OCI-LY1 (cell line): ENCODE measurements around the gene LST1.
"Not testable (repeated sequence)": the region's sequence is repeated elsewhere in the genome, so short reads cannot be mapped to it uniquely, and the experiment has no call there.

Source experiments
- EZH2 ChIP-seq: fragments of 200-600 bp; sonication (generic), shearing (Covaris generic); IDR thresholded peaks from 2 replicates; pipeline ENCODE4 v1.8.0; 2017; ENCODE audit warnings: borderline replicate concordance, mixed run types, mild to moderate bottlenecking, antibody characterized with exemption, low read length, moderate library complexity, mixed read lengths
- TF ChIP-seq, protein P1 (sequence below): fragments of 200-600 bp; sonication (generic), shearing (Covaris generic); IDR thresholded peaks from 2 replicates; pipeline ENCODE4 v1.5.1; 2017; ENCODE audit warnings: mild to moderate bottlenecking, antibody characterized with exemption, low read length, moderate library complexity, mixed read lengths

DNA sequence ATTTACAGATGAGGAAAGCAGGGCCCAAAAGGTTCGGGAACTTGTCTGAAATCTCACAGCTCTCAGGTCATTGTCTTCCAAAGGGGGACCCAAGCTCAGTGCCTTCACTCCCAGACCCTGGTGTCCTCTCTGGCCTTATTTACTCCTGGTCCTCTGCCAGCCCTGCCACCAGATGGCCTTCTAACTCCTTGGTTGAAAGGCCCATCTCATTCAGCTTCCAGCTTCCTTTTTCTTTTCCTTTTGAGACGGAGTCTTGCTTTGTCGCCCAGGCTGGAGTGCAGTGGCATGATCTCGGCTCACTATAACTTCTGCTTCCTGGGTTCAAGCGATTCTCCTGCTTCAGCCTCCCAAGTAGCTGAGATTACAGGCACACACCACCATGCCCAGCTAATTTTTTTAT is 34.7 kb upstream of the LST1 start:
- TF ChIP-seq, protein P1, sequence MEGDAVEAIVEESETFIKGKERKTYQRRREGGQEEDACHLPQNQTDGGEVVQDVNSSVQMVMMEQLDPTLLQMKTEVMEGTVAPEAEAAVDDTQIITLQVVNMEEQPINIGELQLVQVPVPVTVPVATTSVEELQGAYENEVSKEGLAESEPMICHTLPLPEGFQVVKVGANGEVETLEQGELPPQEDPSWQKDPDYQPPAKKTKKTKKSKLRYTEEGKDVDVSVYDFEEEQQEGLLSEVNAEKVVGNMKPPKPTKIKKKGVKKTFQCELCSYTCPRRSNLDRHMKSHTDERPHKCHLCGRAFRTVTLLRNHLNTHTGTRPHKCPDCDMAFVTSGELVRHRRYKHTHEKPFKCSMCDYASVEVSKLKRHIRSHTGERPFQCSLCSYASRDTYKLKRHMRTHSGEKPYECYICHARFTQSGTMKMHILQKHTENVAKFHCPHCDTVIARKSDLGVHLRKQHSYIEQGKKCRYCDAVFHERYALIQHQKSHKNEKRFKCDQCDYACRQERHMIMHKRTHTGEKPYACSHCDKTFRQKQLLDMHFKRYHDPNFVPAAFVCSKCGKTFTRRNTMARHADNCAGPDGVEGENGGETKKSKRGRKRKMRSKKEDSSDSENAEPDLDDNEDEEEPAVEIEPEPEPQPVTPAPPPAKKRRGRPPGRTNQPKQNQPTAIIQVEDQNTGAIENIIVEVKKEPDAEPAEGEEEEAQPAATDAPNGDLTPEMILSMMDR, result peak; percentile 67
- not testable (repeated sequence) for TF ChIP-seq EZH2
